Esophagus muscularis mucosa (tissue), 4 donors: ENCODE results near the gene CST7.

ENCODE experiments used
- CTCF ChIP-seq, 3 experiments: fragments of 200-600 bp in 2 of 3; fragments of 450-650 bp in 1 of 3; sonication (generic) in 2 of 3; IDR thresholded peaks; one replicate each; pipeline ENCODE4 v1.5.1; 2017 to 2019; ENCODE audit warnings: antibody characterized with exemption in 3 of 3, mild to moderate bottlenecking in 2 of 3, moderate library complexity in 1 of 3
- EP300 ChIP-seq: sonication (generic); formaldehyde crosslinking; IDR thresholded peaks from one replicate; pipeline ENCODE4 v1.6.1; 2017; ENCODE audit warnings: antibody characterized with exemption
- POLR2A ChIP-seq: fragments of 450-650 bp; IDR thresholded peaks from one replicate; pipeline ENCODE4 v1.6.1; 2017; ENCODE audit warnings: antibody characterized with exemption, moderate library complexity, mild to moderate bottlenecking, low read depth

- no peak for TF ChIP-seq POLR2A
- no peak for TF ChIP-seq CTCF (IDR thresholded peaks at IDR 0.05)
- TF ChIP-seq EP300 = no peak
These were observed 45.1 kb downstream of the CST7 start for GRCh38 chr20:24994186-24994465.
